ENCODE results near the gene GRB10. TPM values are rescaled to one million over a fixed set of nuclear protein-coding genes. Genes with fewer than 3 reads are reported as not detected.

GRB10 gene
- total RNA-seq, result 106 TPM

DNA sequence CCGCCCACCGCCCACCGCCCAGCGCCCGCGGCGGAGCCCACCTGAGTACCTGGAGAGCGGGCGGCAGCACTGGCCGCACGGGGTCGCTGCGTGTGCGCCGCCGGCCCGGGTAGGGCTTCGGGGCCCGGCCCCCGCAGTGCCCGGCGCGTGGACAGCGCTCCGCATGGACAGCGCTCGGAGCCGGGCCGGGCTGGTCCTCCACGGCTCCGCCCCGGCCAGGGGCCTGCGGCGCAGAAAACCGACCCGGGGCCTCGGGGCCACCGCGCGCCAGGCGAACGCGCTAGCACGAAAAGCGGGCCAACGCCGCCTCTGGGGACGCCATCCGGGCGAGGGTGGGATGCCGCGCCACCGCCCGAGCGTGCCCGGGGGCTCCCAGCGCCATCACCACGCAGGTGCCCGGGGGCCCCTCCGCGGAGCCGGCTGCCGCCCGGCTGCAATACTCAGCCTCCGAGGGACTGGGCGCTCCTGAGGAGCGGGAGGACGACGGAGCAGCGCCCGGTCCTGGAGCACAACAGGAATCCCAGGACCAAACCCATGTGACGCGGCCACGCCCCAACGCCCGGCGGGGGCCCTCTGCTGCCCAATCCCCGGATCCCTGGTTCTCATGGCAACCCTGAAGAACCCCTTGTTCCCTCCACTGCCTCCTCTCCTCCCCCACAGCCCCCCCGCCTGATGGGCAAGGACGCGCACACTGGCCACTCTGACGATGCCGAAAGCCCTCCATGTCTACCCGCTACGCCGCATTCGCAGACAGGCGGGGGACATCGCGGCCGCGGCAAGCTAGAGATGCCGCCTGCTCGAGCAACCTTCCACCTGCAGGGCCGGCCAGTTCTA, at the start of gene GRB10:
GRB10 (minus strand) TSS at position 522 of the 834 bp plus-strand sequence. CDS start 50,574 bp downstream, outside the sequence.
- DNase-seq (ENCODE audit: low spot score), result peak; percentile 37

DNA sequence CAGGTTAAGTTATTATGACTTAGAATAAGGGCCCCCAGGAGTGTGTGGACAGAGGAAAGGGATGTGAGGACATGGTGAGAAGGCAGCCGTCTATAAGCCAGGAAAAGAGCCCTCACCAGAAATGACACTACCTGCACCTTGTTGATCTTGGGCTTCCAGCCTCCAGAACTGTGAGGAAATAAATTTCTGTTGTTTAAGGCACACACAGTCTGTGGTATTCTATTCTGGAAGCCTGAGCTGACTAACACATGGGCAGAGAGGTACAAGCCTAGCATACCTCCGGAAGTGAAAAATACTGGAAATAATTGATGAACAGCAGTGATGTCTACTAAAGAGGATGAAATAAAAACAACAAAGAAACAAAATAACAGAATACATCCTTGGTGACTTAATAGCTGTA, 46.1 kb upstream of the GRB10 start:
- no peak for DNase-seq (ENCODE audit: low spot score)

DNA sequence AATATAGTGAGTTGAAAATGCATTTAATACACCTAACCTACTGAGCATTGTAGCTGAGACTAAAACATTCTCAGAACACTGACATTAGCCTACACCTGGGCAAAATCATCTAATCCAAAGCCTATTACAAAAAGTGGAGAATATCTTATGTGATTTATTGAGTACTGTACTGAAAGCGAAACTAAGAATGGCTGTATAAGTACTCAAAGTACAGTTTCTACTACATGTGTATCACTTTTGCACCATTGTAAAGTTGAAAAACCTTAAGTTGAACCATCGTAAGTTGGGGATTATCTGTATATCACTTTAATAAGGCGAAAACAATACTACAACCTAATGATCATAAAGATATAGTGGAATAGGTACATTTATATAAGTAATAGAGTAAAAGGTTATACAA, 45.4 kb upstream of the GRB10 start:
- DNase-seq (ENCODE audit: low spot score), result no peak

DNA sequence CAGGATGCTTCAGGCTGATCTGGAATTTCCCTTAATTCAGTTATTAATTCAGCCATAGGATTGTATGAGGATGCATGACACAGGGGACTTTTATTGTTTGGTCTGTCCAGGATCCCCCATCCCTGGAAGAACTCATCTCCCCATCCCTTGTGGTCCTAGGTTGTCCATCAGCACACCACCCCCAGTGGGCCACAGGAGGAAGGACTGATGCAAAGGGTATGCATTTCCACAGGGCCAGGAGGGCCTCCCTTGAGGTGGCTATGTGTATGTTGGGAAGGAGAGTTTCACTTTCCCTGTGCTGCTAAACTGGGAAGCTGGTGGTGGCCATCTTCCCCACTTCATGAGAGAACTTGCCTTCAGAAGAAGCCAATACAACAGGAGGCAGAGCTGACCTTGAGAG, 44.6 kb upstream of the GRB10 start:
- DNase-seq (ENCODE audit: low spot score), result no peak

DNA sequence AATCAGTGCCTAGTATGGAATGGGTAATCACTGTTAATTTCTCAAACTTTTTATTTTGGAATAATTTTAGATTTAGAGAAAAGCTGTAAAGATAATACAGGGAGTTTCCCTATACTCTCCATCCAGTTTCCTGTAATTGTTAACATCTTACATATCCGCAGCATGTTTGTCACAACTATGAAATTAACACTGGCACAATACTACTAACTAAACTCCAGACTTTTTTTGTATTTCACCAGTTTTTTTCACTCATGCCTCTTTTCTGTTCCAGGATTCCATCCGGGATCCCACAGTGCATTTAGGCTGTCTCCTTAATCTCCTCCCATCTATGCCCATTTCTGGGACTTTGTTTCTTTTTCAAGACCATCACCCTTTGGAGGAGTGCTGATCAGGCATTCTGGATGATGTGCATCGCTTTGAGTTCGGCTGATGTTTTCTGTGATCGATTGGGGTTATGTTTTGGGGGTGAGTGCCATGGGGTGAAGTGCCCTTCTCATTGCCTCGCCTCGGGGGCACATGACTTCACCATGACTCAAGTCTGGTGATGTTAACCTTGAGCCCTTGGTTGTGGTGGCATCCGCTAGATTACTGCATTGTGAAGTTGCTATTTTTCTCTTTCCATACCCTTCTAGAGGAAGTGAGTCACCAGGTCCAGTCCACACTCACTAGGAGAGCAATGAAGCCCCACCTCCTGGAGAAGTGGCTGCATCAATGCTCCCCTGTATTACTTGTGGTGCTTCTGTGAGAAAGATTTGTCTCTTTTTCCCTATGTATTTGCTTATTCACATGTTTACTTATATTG, 43.9 kb upstream of the GRB10 start:
- DNase-seq (ENCODE audit: low spot score), result no peak

DNA sequence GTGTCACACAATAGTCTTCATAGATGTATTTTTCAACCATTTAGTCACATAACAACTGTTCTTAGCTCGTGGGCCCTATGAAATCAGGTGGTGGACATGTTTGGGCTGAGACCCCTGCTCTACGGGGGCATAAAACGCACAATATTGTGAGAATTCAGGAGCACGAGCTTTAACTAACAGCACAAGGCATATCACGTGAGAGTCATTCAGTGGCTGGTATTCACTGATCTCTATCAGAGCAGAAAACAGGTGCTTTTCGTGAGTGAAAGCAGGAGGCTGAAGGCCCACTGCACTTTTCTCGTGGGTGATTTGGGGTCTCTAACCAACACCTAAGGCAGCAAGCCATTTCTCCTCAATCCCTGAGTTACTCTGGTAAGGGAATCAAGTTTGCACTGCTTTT, 42.8 kb upstream of the GRB10 start:
- DNase-seq (ENCODE audit: low spot score), result no peak

DNA sequence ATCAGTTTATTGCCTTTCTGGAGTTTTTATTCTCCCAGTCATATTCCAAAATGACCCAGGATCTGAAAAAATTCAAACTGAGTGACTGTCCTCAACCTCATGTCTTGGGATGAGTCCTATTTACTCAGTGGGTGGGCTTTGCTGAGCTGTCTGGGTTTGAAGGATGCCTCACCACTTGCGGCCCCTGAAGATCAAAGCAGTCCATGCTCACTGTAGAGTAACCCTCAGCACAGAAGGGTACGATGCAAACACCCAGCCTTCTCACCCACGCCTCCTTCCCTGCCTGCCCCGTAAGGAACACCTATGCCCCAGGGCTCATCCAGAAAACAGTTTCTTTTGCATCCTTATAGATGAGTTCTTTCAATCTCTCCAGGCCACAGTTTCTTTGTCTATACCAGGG, 42.2 kb upstream of the GRB10 start:
- DNase-seq (ENCODE audit: low spot score), result no peak

DNA sequence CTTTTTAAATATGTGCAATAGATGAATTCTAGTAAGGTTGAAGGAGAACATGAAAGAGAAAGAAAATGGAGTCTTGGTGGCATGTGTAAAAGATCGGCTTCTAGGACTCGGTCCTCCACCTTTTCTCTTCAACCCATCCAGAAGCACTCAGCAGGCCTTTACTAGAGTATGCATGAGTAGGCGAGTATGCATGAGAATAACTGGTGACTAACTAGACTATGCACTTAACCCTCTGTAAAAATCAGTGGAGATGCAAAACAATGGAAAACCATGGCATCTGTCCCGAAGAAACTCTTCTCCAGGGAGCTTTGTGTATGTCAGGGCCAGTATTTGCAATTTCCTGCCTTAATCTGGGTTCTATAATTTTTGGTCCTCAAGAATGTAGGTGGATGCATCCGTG, 40.0 kb upstream of the GRB10 start:
- no peak for DNase-seq (ENCODE audit: low spot score)

DNA sequence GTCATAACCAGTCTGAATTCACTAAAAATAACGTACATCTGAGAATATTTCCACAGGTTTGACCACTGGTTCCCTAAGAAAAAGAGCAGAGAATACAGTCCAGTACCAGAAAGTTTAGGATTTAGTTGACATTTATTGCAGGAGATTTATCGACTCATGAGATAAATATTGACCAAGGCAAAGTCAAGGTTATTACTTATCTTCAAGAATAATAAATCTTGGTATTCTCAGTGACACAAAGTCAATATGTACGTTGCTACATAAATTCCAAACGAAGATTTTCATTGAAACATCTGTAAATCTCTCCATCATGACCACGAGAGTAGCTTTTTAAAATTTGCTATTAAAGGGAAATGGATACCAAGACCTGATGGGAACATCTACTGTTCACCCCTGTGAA, 39.4 kb upstream of the GRB10 start:
- DNase-seq (ENCODE audit: low spot score), result no peak

DNA sequence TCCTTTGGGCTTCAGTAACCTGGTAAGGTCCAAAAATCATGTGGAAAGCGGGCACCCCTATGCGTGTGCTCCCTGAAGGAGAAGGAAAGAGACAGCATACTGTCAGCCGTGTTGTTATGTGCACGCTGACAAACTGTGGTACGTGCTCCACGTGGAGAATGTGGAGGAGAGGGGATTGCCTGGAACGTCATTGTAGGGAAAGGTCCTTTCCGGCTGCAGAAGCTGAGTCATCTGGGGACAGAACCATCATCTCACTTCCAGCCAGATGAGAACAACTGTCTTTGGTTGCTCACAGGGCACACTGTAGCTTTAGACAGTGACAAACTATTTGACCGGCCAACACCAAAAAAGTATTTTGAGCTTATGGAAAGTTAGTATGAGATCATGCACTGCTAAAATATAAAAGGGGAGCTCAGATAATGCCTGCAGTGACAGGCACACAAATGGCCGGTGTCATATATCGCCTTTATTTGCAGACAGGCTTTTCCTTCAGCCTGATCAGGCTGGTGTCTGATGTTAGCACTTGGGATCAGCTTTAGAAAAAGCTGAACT, 38.8 kb upstream of the GRB10 start:
- peak; percentile 33 for DNase-seq (ENCODE audit: low spot score)

DNA sequence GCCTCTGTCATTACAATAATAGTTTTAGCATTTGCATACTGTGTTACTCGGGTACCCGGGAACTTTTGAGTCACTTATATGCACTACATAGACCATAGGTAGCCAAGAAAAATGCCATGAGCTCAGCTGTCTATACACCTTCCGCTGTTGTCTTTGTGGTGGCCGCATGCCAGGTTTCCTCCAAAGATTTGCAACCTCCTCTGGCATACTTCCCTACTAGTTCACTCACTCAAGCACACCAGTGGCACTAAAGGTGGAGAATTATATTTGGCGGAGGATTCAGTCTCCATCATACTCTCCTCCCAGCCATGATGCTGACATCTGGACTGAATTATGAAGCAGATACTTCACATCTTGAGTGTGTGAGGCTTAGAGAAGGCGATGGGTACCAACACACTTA, 35.6 kb upstream of the GRB10 start:
- peak; percentile 65 for DNase-seq (ENCODE audit: low spot score)

DNA sequence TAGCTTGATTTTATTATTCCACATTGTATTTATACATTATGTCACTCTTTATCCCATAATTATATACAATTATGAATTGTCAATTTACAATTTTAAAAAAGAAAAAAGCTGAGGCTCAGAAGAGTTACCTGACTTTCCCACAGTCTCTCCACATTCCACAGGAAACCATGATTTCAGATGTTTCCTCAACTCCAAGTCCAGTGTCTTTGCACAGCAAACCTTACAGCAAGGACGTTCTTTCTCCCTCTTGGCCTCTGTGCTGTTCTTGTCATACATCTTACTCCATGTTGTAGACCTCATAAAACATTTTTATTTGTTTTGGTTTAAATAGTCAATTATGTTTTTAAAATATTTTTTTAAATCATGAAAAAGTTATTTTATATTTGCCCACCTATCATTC, 34.9 kb upstream of the GRB10 start:
- DNase-seq (ENCODE audit: low spot score), result no peak

DNA sequence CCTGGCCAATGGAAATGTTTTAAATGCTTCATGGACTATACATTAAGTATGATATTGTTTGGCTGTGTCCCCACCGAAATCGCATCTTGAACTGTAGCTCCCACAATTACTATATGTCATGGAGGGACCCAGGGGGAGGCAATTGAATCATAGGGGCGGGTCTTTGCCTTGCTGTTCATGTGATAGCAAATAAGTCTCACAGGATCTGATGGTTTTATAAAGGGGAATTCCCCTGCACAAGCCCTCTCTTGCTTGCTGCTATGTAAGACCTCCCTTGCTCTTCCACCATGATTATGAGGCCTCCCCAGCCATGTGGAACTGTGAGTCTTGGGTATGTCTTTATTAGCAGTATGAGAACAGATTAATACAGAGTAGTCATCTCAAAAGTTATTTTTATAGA, 32.4 kb upstream of the GRB10 start:
- no peak for DNase-seq (ENCODE audit: low spot score)

DNA sequence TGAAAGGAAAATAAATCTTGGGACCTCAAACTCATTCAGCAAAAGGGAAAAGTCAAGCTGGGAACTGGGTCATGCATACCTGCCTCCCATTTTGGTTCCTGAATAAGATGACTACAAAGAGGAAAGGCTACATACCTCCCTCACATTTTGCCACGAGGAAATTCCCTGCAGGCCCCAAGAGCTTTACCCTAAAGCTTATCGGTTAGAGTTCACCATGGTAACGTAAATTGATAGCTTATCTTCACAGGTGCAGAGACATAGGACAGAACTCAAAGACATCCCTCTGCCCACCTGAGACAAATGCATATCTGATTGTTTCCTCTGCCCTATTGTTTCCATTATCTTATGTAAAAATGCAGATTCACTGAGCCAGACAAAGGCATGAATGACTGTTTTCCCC, 31.5 kb upstream of the GRB10 start:
- no peak for DNase-seq (ENCODE audit: low spot score)

DNA sequence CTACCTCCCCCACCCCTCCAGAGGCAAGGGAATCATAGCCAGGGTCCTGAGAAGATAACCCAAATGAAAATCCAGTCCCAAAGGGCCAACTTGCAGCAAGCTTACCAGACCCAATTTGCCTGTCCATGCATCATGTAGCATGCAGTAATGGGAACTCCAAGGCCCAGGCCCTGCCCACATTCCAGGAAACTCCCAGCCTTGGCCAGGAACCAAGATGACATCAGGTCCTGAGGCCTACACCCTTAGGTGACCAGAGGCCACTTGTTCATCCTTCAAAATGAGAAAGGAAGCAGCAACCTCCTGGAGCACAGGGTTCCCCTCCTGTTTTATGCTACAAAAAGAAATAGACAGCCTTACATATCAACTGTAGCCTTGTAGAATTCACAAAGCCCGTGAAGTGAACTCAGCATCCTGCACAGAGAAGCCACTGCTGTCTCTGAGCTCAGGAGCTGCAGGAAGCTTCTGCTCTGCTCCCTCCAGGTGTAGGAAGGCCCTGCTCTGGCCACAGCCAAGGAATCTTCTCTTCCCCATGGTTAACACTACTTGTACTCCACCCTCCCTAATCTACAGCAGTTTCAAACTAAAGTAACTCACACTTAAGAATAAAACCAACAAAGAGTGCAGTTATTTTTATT, 30.3 kb upstream of the GRB10 start:
- peak; percentile 89 for DNase-seq (ENCODE audit: low spot score)

DNA sequence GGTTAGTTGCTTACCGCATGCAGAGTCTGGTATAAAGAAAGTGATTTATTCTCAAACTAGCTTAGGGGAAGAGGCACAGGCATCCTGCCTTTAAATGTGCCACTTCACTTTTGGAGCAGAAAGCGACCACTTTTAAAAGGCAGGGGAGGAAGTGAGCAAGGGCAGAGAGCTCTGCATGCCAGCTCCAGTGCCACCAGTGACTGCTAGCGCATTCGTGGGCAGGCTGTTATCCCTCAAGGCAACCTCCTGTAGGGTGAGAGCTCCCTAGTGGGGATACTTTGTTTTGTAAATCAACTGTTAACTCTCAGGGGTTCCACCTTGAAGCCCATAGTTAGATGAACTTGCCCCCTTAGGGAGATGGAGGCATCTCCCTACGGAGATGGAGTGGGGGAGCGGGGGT, 29.4 kb upstream of the GRB10 start:
- no peak for DNase-seq (ENCODE audit: low spot score)

DNA sequence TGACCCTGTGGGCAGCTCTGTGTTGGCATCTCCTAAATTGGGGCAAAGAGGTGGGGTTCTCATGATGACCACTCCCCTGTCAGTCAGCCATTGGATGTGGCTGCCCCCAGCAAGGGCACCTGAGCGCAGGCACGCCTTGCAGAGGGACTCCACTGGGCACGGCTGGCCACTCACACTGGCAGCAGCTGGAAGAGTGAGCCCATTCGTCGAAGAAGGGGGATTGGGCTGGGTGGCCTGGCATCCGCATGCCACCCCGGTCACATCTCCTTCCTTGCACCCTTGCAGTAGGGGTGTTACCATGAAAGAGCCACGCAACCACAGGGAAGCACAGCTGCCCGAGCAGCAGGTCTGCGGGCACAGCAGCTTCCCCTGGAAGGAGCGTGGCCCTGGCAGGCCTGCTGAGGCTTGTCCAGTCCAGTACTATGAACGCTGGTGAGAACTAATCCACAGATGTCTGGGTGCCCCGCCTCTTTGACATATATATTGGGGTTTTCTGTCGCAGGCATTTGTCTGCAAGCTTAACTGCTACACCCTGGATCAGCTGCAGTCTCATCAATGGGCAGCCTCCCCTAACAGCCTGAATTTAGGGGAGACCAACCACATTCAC, 25.7 kb upstream of the GRB10 start:
- DNase-seq (ENCODE audit: low spot score), result no peak

DNA sequence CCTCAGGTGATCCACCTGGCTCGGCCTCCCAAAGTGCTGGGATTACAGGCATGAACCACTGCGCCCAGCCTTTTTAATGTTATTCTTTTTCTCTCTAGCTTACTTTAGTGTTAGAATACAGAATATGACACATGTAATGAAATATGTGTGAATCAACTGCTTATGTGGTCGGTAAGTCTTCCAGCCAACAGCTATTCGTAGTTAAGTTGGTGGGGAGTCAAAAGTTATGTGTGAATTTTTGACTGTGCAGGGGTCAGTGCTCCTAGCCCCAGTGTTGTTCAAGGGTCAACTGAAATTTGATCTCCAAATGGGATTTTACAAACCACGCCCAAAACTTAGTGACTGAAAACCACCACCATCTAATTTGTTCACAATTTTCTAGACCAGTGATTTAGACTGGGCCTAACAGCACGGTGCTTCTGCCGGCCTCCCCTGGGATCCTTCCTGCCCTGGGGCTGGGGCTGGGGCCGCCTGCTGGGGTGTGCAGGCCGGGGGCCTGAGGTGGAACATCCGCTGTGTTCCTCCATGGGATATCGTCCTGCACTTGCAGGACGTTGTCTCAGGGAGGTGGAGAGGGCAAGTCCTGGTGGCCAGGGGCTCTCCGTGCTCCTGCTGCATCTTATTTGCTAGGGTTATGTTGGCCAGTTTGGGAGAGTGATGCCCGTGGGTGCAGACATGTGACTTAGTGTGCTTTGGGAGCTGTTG, 24.5 kb upstream of the GRB10 start:
- no peak for DNase-seq (ENCODE audit: low spot score)

DNA sequence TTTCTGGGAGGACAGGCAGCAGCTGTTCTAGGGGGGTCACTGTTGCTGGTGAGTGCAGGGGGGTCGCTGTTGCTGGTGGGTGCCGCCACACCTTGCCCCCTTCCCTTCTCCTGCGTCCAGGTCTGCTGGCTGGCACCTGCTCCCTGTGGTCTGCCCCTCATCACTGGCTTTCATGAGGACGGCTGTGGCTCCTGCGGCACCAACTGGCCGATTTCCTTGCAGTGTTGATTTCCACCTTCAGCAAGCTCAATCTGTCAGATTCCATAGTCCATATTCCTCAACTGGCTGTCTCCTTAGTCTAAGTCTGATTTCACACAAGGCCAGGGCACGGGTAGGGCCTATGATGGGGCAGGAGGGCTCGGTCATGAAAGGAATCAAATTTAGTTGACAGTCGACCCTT, 23.4 kb upstream of the GRB10 start:
- DNase-seq (ENCODE audit: low spot score), result no peak

DNA sequence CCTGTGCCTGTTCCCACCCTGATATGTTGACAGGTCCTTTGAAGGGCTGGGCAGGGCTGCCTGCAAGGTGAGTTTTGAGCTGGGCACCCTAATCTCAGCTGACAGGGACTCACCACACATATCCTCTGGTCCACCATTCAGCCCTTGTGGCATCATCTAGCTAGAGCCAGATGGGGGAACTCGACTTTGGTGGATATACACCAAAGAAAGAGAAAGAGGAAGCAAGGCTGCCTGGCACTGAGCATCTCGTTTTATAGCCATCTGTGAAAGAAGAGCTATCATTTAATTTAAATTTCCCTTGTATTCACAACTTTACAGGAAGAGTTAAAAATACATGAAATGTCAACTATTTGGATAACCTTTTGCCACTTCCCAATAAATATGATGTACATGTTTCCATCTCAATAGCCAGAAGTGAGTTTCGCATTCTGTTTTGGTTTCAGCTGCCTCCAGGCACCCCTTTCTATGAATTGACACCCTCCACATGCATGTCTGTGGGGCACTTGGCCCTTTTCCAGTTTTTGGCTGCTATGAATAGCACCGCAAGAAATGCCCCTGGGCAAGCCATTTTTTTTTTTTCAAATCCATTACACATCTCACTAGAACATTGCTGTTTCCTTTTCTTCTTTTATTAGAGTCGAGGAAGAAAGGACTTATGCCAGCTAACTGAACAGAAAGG, 22.9 kb upstream of the GRB10 start:
- no peak for DNase-seq (ENCODE audit: low spot score)
